Natural killer cell (primary cell): ENCODE results near the gene POLR2E. TPM values are rescaled to one million over a fixed set of nuclear protein-coding genes. Genes with fewer than 3 reads are reported as not detected.

Experiments
- ATAC-seq, 3 donors: fragments of 150-1000 bp in 2 of 3; fragments of 200-7000 bp in 1 of 3; cut with Tn5 transposase; 1 replicate in 1 of 3; 2 replicates in 2 of 3; pipeline ENCODE4 v1.10.0; 2021; ENCODE audit warnings: mild to moderate bottlenecking in 2 of 3, moderate library complexity in 2 of 3
- DNase-seq, 2 donors: peaks; one replicate each; pipeline versions ENCODE4 v3.0.0 to v3.0.0-alpha.2; 2013 to 2021; ENCODE audit warnings: mixed read lengths in 1 of 2
- H3K27ac ChIP-seq: one replicate; pipeline ENCODE4 v1.5.1; 2013; ENCODE audit warnings: mild to moderate bottlenecking, low read length
- H3K27me3 ChIP-seq: one replicate; pipeline ENCODE4 v1.6.1; 2013; ENCODE audit warnings: low read length; ENCODE audit not compliant: control insufficient read depth, insufficient read depth
- H3K36me3 ChIP-seq: one replicate; pipeline ENCODE4 v1.6.1; 2013; ENCODE audit warnings: low read length; ENCODE audit not compliant: control insufficient read depth, insufficient read depth
- H3K4me1 ChIP-seq: one replicate; pipeline ENCODE4 v1.6.1; 2013; ENCODE audit warnings: low read length; ENCODE audit not compliant: control insufficient read depth, insufficient read depth
- H3K4me3 ChIP-seq: one replicate; pipeline ENCODE4 v1.5.1; 2013; ENCODE audit warnings: low read length
- H3K9me3 ChIP-seq: one replicate; pipeline ENCODE4 v1.6.1; 2013; ENCODE audit warnings: low read length; ENCODE audit not compliant: control insufficient read depth, insufficient read depth
- H3K27ac Mint-ChIP-seq, 2 donors: one replicate each; pipeline ENCODE4 v1.8.0; 2022; ENCODE audit warnings: mild to moderate bottlenecking in 2 of 2, mixed read lengths in 2 of 2, moderate library complexity in 1 of 2
- H3K27me3 Mint-ChIP-seq, 2 donors: one replicate each; pipeline ENCODE4 v1.8.0; 2022; ENCODE audit warnings: low read depth in 2 of 2, mixed read lengths in 2 of 2
- H3K36me3 Mint-ChIP-seq: one replicate; pipeline ENCODE4 v1.8.0; 2022; ENCODE audit warnings: mixed read lengths
- H3K4me1 Mint-ChIP-seq, 2 donors: one replicate each; pipeline ENCODE4 v1.8.0; 2022; ENCODE audit warnings: mixed read lengths in 2 of 2
- H3K4me3 Mint-ChIP-seq: one replicate; pipeline ENCODE4 v1.8.0; 2022; ENCODE audit warnings: mild to moderate bottlenecking, moderate library complexity, mixed read lengths
- H3K9me3 Mint-ChIP-seq, 2 donors: one replicate each; pipeline ENCODE4 v1.8.0; 2022; ENCODE audit warnings: mixed read lengths in 2 of 2
- CTCF ChIP-seq: fragments of 200-600 bp; IDR thresholded peaks from one replicate; pipeline ENCODE4 v1.8.0; 2022; ENCODE audit warnings: antibody characterized with exemption
- WGBS: methylation state at CpG from one replicate; pipeline ENCODE4 v1.1.7; 2013; ENCODE audit warnings: missing lambda C conversion rate; ENCODE audit not compliant: insufficient coverage; 5-methylcytosine and 5-hydroxymethylcytosine counted together
- intact Hi-C: fragments of 100-400 bp; cut with micrococcal nuclease; formaldehyde crosslinking; loops from one replicate; pipeline ENCODE4 v1.14.2; 2022
- total RNA-seq, 4 donors: library from RNA; stranded (reverse); fragments of 120-200 nt in 1 of 4; gene quantifications; one replicate each; pipeline versions ENCODE4 v1.2.3 to v1.2.4, GENCODE V29; 2013 to 2022

POLR2E gene
- total RNA-seq, 3 donors from 2014 or later (not counting 1 experiment from before 2014, with no cell fraction given), result 77.3 to 105 (median 91.6) TPM

GRCh38 chr19:1081301-1082164 is 13.6 kb downstream of the POLR2E start:
- H3K9me3 ChIP-seq, result no peaks in the 10 kb centered on the region
- peaks cover 82% of the 10 kb centered on the region for H3K36me3 ChIP-seq
- no peak for TF ChIP-seq CTCF
- no peaks in the 10 kb centered on the region for H3K27me3 Mint-ChIP-seq
- no peaks in the 10 kb centered on the region for H3K27me3 ChIP-seq
- H3K27ac Mint-ChIP-seq, result peak overlapping the region in 1 of 2 donors; percentile 57
- no peak overlapping the region for H3K4me3 Mint-ChIP-seq
- no peaks in the 10 kb centered on the region for H3K36me3 Mint-ChIP-seq
- H3K27ac ChIP-seq, result no peak overlapping the region
- 96% methylated on average over 58 of the region's 58 CpGs for WGBS
- H3K4me1 ChIP-seq, result peaks cover 69% of the 10 kb centered on the region
- peaks cover 12 to 20% of the 10 kb centered on the region in 2 donors for H3K4me1 Mint-ChIP-seq
- ATAC-seq (no peak), DNase-seq (peak in 1 of 2 donors; percentile 23)
- intact Hi-C loops, result no loop called here
- no peaks in the 10 kb centered on the region for H3K9me3 Mint-ChIP-seq
- H3K4me3 ChIP-seq, result no peak overlapping the region

GRCh38 chr19:1080360-1081161 is 14.6 kb downstream of the POLR2E start:
- peak in 1 of 2 donors; percentile 38 for DNase-seq
- WGBS, result 96% methylated on average over 50 of the region's 50 CpGs
- H3K9me3 ChIP-seq, result no peaks in the 10 kb centered on the region
- no peak overlapping the region for H3K27ac ChIP-seq
- H3K4me1 ChIP-seq, result peaks cover 72% of the 10 kb centered on the region
- peaks cover 80% of the 10 kb centered on the region for H3K36me3 ChIP-seq
- no peaks in the 10 kb centered on the region for H3K9me3 Mint-ChIP-seq
- H3K4me1 Mint-ChIP-seq, result peaks cover 18 to 25% of the 10 kb centered on the region in 2 donors
- peaks cover 5% of the 10 kb centered on the region for H3K36me3 Mint-ChIP-seq
- H3K4me3 ChIP-seq, result no peak overlapping the region
- H3K27ac Mint-ChIP-seq, result peak overlapping the region in 1 of 2 donors; percentile 57
- no peak for TF ChIP-seq CTCF
- ATAC-seq, result no peak
- H3K27me3 Mint-ChIP-seq, result no peaks in the 10 kb centered on the region
- no peaks in the 10 kb centered on the region for H3K27me3 ChIP-seq
- intact Hi-C loops, result no loop called here
- H3K4me3 Mint-ChIP-seq, result no peak overlapping the region

- Mint-ChIP-seq H3K36me3 (peaks cover 7% of the 10 kb centered on the region), H3K4me3 (no peak overlapping the region)
- peak in 1 of 2 donors; percentile 74 for DNase-seq
These were observed 15.5 kb downstream of the POLR2E start for GRCh38 chr19:1079566-1080111.

More at GRCh38 chr19:1079566-1080111, 15.5 kb downstream of the POLR2E start:
- intact Hi-C loops, result no loop called here
- H3K27me3 Mint-ChIP-seq, result no peaks in the 10 kb centered on the region
- no peaks in the 10 kb centered on the region for H3K9me3 ChIP-seq
- ATAC-seq, result no peak
- WGBS, result 82% methylated on average over 45 of the region's 45 CpGs
- H3K4me1 ChIP-seq, result peaks cover 76% of the 10 kb centered on the region
- no peaks in the 10 kb centered on the region for H3K9me3 Mint-ChIP-seq
- peak overlapping the region in 1 of 2 donors; percentile 38 for H3K27ac Mint-ChIP-seq
- peaks cover 16 to 19% of the 10 kb centered on the region in 2 donors for H3K4me1 Mint-ChIP-seq
- H3K4me3 ChIP-seq, result no peak overlapping the region
- peak overlapping the region; percentile 49 for H3K27ac ChIP-seq
- peaks cover 79% of the 10 kb centered on the region for H3K36me3 ChIP-seq
- no peaks in the 10 kb centered on the region for H3K27me3 ChIP-seq
- TF ChIP-seq CTCF, result no peak
